Spleen (tissue), 11 donors: Measurements from ENCODE around the gene TRIM9. TPM values are rescaled to one million over a fixed set of nuclear protein-coding genes. Genes with fewer than 3 reads are reported as not detected.

ENCODE experiments used
- DNase-seq: peaks from one replicate; pipeline ENCODE4 v3.0.0-alpha.2; 2020
- H3K27ac ChIP-seq, 8 donors: fragments of 200-600 bp; sonication (generic) in 7 of 8; 1 replicate in 4 of 8; 2 replicates in 4 of 8; pipeline versions ENCODE4 v1.5.0 to v1.8.0; 2016 to 2021; ENCODE audit warnings: inconsistent platforms in 4 of 8, mild to moderate bottlenecking in 4 of 8, moderate library complexity in 1 of 8
- H3K27me3 ChIP-seq, 7 donors: fragments of 200-600 bp; sonication (generic) in 6 of 7; replicated peaks in 1 of 7; 1 replicate in 4 of 7; 2 replicates in 3 of 7; pipeline versions ENCODE4 v1.5.0 to v1.8.0; 2016 to 2021; ENCODE audit warnings: inconsistent platforms in 3 of 7, mild to moderate bottlenecking in 1 of 7
- H3K36me3 ChIP-seq, 6 donors: fragments of 200-600 bp; sonication (generic) in 5 of 6; 1 replicate in 4 of 6; 2 replicates in 2 of 6; pipeline versions ENCODE4 v1.5.0 to v1.8.0; 2016 to 2021; ENCODE audit warnings: inconsistent platforms in 2 of 6
- H3K4me1 ChIP-seq, 6 donors: fragments of 200-600 bp; sonication (generic) in 5 of 6; 1 replicate in 3 of 6; 2 replicates in 3 of 6; pipeline versions ENCODE4 v1.5.0 to v1.8.0; 2016 to 2021; ENCODE audit warnings: inconsistent platforms in 3 of 6
- H3K4me3 ChIP-seq, 8 donors: fragments of 200-600 bp; sonication (generic) in 7 of 8; 1 replicate in 4 of 8; 2 replicates in 4 of 8; pipeline versions ENCODE4 v1.5.0 to v1.8.0; 2016 to 2021; ENCODE audit warnings: inconsistent platforms in 4 of 8, mild to moderate bottlenecking in 4 of 8, moderate library complexity in 2 of 8
- H3K9me3 ChIP-seq, 8 donors: fragments of 200-600 bp; sonication (generic) in 7 of 8; 1 replicate in 4 of 8; 2 replicates in 4 of 8; pipeline versions ENCODE4 v1.5.0 to v1.8.0; 2016 to 2021; ENCODE audit warnings: inconsistent platforms in 4 of 8
- POLR2A ChIP-seq, 3 donors: fragments of 450-650 bp; IDR thresholded peaks; one replicate each; pipeline ENCODE4 v1.5.1; 2017; ENCODE audit warnings: antibody characterized with exemption in 3 of 3, mild to moderate bottlenecking in 1 of 3
- POLR2AphosphoS5 ChIP-seq, 3 donors: sonication (generic); formaldehyde crosslinking; IDR thresholded peaks; one replicate each; pipeline ENCODE4 v1.5.1; 2017; ENCODE audit warnings: antibody characterized with exemption in 3 of 3
- WGBS, 5 donors: extraction: QIAGEN DNeasy Blood & Tissue Kit in 3 of 5; methylation state at CpG; one replicate each; pipeline versions ENCODE4 v1.1.5 to v1.1.7; 2013 to 2018; 5-methylcytosine and 5-hydroxymethylcytosine counted together
- intact Hi-C: fragments of 100-400 bp; cut with DNase I; formaldehyde crosslinking; loops from one replicate; pipeline ENCODE4 v1.15.0; 2023; ENCODE audit warnings: low total_unique reads
- polyA plus RNA-seq, 3 donors: library from polyadenylated mRNA; stranded (reverse); fragments of 200-250 nt; gene quantifications; one replicate each; pipeline ENCODE4 v1.2.1, GENCODE V29; 2013
- total RNA-seq, 7 donors: library from RNA; depleted of rRNA in 3 of 7; stranded (reverse); fragments of >200 nt in 3 of 7; fragmentation: NEBNext Ultra II Directional in 4 of 7; extraction: Animal tissue kit (Norgen Biotek cat#: 25700) in 4 of 7; gene quantifications; one replicate each; pipeline versions ENCODE4 v1.1.0 to v1.2.1, GENCODE V29; 2016 to 2021
- TF ChIP-seq, protein P1 (sequence below), 11 experiments: fragments of 200-600 bp in 7 of 11; fragments of 450-650 bp in 4 of 11; sonication (generic) in 4 of 11; IDR thresholded peaks in 8 of 11; conservative IDR thresholded peaks in 3 of 11; 1 replicate in 7 of 11; 2 replicates in 4 of 11; pipeline versions ENCODE4 v1.4.0 to v1.8.0; 2016 to 2021; ENCODE audit warnings: antibody characterized with exemption in 11 of 11, inconsistent platforms in 4 of 11, mild to moderate bottlenecking in 1 of 11
- donor health status: healthy with polysubstance abuse.
- donor health status: DM: no; HTN: no; CAD: no; lungs with moderate emphysema.
- donor health status: DM: no; HTN: no; CAD: no.
- donor health status: Bipolar disorder and iron deficiency.
- donor health status: healthy.
- donor health status: DM: no; HTN: no; CAD: no.
- donor health status: DM: yes; HTN: yes; CAD: no.

The TRIM9 gene
- total and polyA plus RNA-seq, 10 donors = 0.03 to 3.1 (median 1.1) TPM

DNA sequence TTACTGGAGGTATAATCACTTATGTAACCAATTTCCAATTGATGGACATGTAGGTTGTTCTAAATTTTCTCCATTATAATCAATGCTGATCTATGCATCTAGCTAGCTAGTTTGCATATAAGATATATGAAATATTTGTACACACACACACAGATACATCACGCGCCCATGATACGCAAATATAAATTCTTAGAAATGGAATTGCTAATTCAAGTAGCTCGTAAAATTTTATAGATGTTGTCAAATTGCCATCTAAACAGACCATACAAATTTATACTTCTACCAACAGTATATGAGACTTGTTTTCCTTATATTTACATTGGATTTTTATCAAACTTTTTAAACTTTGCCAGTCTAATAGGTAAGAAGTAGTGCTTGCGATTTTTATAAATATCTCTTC, 29.1 kb upstream of the TRIM9 start:
- DNase-seq = no peak
- Histone ChIP-seq H3K27ac (no peak overlapping the region), H3K27me3 (no peaks in the 10 kb centered on the region), H3K9me3 (no peaks in the 10 kb centered on the region), H3K36me3 (no peaks in the 10 kb centered on the region), H3K4me1 (peaks cover 0 to 4% (median 0%) of the 10 kb centered on the region in 6 donors), H3K4me3 (no peak overlapping the region)
- 94 to 98% (median 97%) methylated on average over 5 of the region's 5 CpGs for WGBS, 5 donors
- TF ChIP-seq POLR2A (IDR thresholded peaks at IDR 0.05) = no peak
- TF ChIP-seq, protein P1, sequence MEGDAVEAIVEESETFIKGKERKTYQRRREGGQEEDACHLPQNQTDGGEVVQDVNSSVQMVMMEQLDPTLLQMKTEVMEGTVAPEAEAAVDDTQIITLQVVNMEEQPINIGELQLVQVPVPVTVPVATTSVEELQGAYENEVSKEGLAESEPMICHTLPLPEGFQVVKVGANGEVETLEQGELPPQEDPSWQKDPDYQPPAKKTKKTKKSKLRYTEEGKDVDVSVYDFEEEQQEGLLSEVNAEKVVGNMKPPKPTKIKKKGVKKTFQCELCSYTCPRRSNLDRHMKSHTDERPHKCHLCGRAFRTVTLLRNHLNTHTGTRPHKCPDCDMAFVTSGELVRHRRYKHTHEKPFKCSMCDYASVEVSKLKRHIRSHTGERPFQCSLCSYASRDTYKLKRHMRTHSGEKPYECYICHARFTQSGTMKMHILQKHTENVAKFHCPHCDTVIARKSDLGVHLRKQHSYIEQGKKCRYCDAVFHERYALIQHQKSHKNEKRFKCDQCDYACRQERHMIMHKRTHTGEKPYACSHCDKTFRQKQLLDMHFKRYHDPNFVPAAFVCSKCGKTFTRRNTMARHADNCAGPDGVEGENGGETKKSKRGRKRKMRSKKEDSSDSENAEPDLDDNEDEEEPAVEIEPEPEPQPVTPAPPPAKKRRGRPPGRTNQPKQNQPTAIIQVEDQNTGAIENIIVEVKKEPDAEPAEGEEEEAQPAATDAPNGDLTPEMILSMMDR (IDR thresholded peaks at IDR 0.05 in 8 of 11, conservative IDR thresholded peaks at IDR 0.05 in 3 of 11) = no peak
- TF ChIP-seq POLR2AphosphoS5 (IDR thresholded peaks at IDR 0.05) = no peak
- intact Hi-C loops = no loop called here

DNA sequence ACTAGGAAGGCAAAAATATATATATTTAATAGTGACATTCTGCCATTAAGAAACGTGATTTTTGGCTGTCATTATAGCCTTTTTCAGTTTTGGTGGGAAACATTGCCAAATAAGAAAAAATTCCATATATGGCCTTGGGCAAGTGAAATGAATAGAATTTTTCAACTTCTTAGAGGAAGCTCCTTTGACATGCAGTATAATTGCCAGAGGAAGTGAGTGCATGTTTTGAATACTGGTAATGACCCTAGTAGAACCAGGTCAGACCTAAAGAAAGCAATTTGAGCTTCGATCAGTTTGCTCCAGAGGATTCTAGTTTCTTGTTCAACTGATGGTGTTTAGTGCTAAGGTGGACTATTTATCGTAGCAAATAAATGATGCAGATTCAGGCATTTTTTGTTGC, 26.2 kb upstream of the TRIM9 start:
- Histone ChIP-seq H3K27ac (no peak overlapping the region), H3K27me3 (no peaks in the 10 kb centered on the region), H3K9me3 (no peaks in the 10 kb centered on the region), H3K36me3 (no peaks in the 10 kb centered on the region), H3K4me1 (peaks cover 0 to 4% (median 0%) of the 10 kb centered on the region in 6 donors), H3K4me3 (no peak overlapping the region)
- TF ChIP-seq POLR2A (IDR thresholded peaks at IDR 0.05) = no peak
- TF ChIP-seq POLR2AphosphoS5 (IDR thresholded peaks at IDR 0.05) = no peak
- TF ChIP-seq, protein P1 (IDR thresholded peaks at IDR 0.05 in 8 of 11, conservative IDR thresholded peaks at IDR 0.05 in 3 of 11) = no peak
- WGBS, 5 donors = 41 to 63% (median 49%) methylated on average over 3 of the region's 3 CpGs
- intact Hi-C loops = no loop called here
- DNase-seq = no peak

DNA sequence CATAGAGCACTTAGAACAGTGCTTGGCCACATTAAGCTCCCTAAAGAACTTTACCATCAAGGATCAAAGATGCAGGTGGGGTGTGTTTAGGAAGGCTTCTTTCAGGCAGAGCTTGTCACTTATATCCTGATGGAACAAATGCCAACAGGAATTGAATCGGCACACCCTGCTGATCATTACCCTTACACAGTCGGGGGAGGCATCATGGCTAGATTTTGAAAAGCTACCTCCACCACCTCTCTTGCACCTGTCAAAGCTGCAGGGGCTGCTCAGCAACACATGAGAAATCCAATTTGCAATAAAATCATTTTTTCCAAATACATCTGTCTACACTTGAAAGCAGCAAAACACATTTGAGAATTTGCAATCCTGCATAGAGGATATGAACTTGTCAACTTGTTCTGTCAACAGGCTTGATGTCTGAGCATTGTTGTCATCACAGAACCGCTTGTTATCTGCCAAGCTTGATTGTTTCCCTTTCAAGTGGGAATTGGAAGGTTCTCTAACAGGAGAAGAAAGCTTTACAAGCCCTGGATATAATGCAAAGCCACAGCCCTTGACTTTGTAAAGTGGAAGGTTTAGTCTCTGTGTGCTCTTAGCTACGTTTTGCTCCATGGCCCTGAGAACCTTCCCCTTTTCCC, 24.6 kb upstream of the TRIM9 start:
- Histone ChIP-seq H3K9me3 (no peaks in the 10 kb centered on the region), H3K36me3 (no peaks in the 10 kb centered on the region), H3K4me3 (no peak overlapping the region), H3K27me3 (no peaks in the 10 kb centered on the region), H3K4me1 (peaks cover 0 to 4% (median 0%) of the 10 kb centered on the region in 6 donors), H3K27ac (no peak overlapping the region)
- 75 to 86% (median 78%) methylated on average over 4 of the region's 4 CpGs for WGBS, 5 donors
- TF ChIP-seq, protein P1 (IDR thresholded peaks at IDR 0.05 in 8 of 11, conservative IDR thresholded peaks at IDR 0.05 in 3 of 11) = no peak
- TF ChIP-seq POLR2AphosphoS5 (IDR thresholded peaks at IDR 0.05) = no peak
- TF ChIP-seq POLR2A (IDR thresholded peaks at IDR 0.05) = no peak
- intact Hi-C loops = no loop called here
- no peak for DNase-seq

DNA sequence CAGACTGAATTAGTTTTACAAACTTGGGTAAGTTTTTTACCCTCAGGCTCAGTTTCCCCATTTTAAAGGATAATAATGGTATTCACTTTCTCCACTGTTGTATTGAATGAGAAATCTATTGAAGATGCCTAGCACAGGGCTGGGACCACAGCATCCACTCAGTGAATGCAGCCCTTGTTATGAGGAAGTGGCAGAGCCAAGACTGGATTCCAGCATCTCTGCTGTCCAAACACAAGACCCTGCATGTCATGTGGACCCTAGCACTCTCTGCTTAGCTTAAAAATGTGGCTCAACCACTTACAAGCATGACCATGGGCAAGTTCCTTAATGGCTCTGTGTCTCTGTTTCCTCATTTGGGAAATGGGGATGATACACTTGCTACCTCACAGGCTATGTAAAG, 24.1 kb upstream of the TRIM9 start:
- no peak for DNase-seq

More for the DNA sequence above, 24.1 kb upstream of the TRIM9 start:
- no peaks in the 10 kb centered on the region for H3K9me3 ChIP-seq
- H3K27ac ChIP-seq = no peak overlapping the region
- H3K27me3 ChIP-seq = no peaks in the 10 kb centered on the region
- intact Hi-C loops = no loop called here
- no peak for TF ChIP-seq POLR2A (IDR thresholded peaks at IDR 0.05)
- TF ChIP-seq POLR2AphosphoS5 (IDR thresholded peaks at IDR 0.05) = no peak
- TF ChIP-seq, protein P1 (IDR thresholded peaks at IDR 0.05 in 8 of 11, conservative IDR thresholded peaks at IDR 0.05 in 3 of 11) = no peak
- H3K4me1 ChIP-seq = peaks cover 0 to 4% (median 0%) of the 10 kb centered on the region in 6 donors
- no peaks in the 10 kb centered on the region for H3K36me3 ChIP-seq
- no peak overlapping the region for H3K4me3 ChIP-seq
